ENCODE data around the gene ARPP21.

Gene ARPP21

GRCh38 chr3:35635407-35635806 lies 3.9 kb upstream of the ARPP21 start:
- TF ChIP-seq ZNF302 (tag by site-specific recombination; IDR thresholded peaks at IDR 0.05; ENCODE audit: low read depth) (no peak), ZBTB7A (tag by site-specific recombination; IDR thresholded peaks at IDR 0.05; ENCODE audit: low read depth) (no peak), ZNF530 (tag by site-specific recombination; IDR thresholded peaks at IDR 0.05; ENCODE audit: low read depth) (no peak), ZNF513 (tag by site-specific recombination; IDR thresholded peaks at IDR 0.05) (no peak), KLF16 (tag by site-specific recombination; IDR thresholded peaks at IDR 0.05) (no peak)
- ChIA-PET CTCF (no interaction called here), POLR2A (no interaction called here)
- Histone ChIP-seq H3K27ac (ENCODE audit: extremely low read depth, low read depth, low read length) (no peak overlapping the region), H3K9me3 (ENCODE audit: control insufficient read depth, insufficient read depth, low read depth, low read length) (no peaks in the 10 kb centered on the region), H3K4me3 (ENCODE audit: low read depth, low read length) (no peak overlapping the region), H3K4me1 (ENCODE audit: control insufficient read depth, insufficient read depth, low read length) (no peaks in the 10 kb centered on the region), H3K36me3 (ENCODE audit: control insufficient read depth in 2 of 2, insufficient read depth in 1 of 2, low read length in 2 of 2) (no peaks in the 10 kb centered on the region)

GRCh38 chr3:35635926-35636683 lies 3.2 kb upstream of the ARPP21 start:
- POLR2A ChIA-PET: no interaction called here
- Histone ChIP-seq H3K4me1 (ENCODE audit: control insufficient read depth, insufficient read depth, low read length) (no peaks in the 10 kb centered on the region), H3K36me3 (ENCODE audit: control insufficient read depth in 2 of 2, insufficient read depth in 1 of 2, low read length in 2 of 2) (no peaks in the 10 kb centered on the region), H3K9me3 (ENCODE audit: control insufficient read depth, insufficient read depth, low read depth, low read length) (no peaks in the 10 kb centered on the region), H3K4me3 (ENCODE audit: low read depth, low read length) (no peak overlapping the region), H3K27ac (ENCODE audit: extremely low read depth, low read depth, low read length) (no peak overlapping the region)
- CTCF ChIA-PET: interaction anchor here (0.7 kb wide), 1 partner anchor 426 kb away, joined by 3 read pairs; no protein-coding TSS in a partner anchor
- TF ChIP-seq GLIS2 (tag by site-specific recombination; IDR thresholded peaks at IDR 0.05) (no peak), ZNF529 (tag by site-specific recombination; IDR thresholded peaks at IDR 0.05; ENCODE audit: insufficient replicate concordance) (no peak), YY2 (tag by site-specific recombination; IDR thresholded peaks at IDR 0.05) (no peak), ZNF416 (tag by site-specific recombination; IDR thresholded peaks at IDR 0.05) (no peak), ZNF626 (tag by site-specific recombination; IDR thresholded peaks at IDR 0.05) (no peak), ZNF664 (tag by site-specific recombination; IDR thresholded peaks at IDR 0.05) (no peak), ZFP37 (tag by site-specific recombination; IDR thresholded peaks at IDR 0.05) (no peak), ZNF366 (tag by site-specific recombination; conservative IDR thresholded peaks at IDR 0.05) (no peak), SCRT2 (tag by site-specific recombination; IDR thresholded peaks at IDR 0.05) (no peak), MYNN (tag by site-specific recombination; IDR thresholded peaks at IDR 0.05; ENCODE audit: borderline replicate concordance) (no peak), ZNF350 (tag by site-specific recombination; IDR thresholded peaks at IDR 0.05) (no peak), KLF17 (tag by site-specific recombination; IDR thresholded peaks at IDR 0.05) (no peak), ZNF639 (tag by site-specific recombination; IDR thresholded peaks at IDR 0.05) (no peak), ZNF449 (tag by site-specific recombination; IDR thresholded peaks at IDR 0.05) (no peak), RBAK (tag by site-specific recombination; IDR thresholded peaks at IDR 0.05) (no peak), ZNF423 (tag by site-specific recombination; IDR thresholded peaks at IDR 0.05) (no peak)
